T-helper 1 cell treated with Interleukin-12 subunit alpha and Interleukin-12 subunit beta and Interleukin-4 antibody, amounts not matched to agents 30 ng/mL and 1 ng/mL, for 36 hours (primary cell): ENCODE data around the gene CD226. TPM values are rescaled to one million over a fixed set of nuclear protein-coding genes. Genes with fewer than 3 reads are reported as not detected.

ENCODE experiments used
- intact Hi-C: fragments of 100-400 bp; cut with micrococcal nuclease; formaldehyde crosslinking; loops from one replicate; pipeline ENCODE4 v1.15.1; 2024
- total RNA-seq: library from RNA; stranded (reverse); gene quantifications from 2 replicates; pipeline ENCODE4 v1.2.3, GENCODE V29; 2022

The CD226 gene
- total RNA-seq, 1 donor from 2014 or later, result 125 TPM

DNA sequence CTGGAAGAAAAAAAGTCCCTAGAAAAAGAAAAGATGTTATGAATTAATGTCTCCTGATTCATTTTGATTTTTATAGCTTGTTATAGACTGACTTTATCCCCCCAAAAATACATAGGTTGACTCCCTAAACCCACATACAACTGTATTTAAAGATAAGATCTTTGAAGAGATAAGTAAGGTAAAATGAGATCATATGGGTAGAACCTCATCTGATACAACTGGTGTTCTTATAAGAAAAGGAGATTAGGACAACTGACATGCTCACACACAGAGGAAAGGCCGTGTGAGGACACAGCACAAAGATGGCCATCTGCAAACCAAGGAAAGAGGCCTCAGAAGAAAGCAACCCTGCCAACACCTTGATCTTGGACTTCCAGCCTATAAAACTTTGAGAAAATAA lies 117.5 kb downstream of the CD226 start:
- intact Hi-C loops, result no loop called here

DNA sequence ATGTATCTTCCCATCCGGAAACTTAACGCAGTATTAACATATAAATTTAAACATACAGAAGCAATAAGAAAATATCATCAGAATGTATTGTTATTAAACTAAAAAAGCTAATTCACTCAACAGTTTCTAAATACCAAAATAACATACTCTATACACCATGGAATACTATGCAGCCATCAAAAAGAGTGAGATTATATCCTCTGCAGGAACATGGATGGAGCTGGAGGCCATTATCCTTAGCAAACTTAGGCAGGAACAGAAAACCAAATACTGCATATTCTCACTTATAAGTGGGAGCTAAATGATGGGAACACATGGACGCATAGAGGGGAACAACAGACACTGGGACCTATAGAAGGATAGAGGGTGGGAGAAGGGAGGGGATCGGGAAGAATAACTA lies 127.1 kb downstream of the CD226 start:
- intact Hi-C loops, result no loop called here

GRCh38 chr18:69819460-69819859 lies 128.2 kb downstream of the CD226 start:
- intact Hi-C loops, result no loop called here

GRCh38 chr18:69817335-69817940 lies 130.2 kb downstream of the CD226 start:
- intact Hi-C loops, result no loop called here

GRCh38 chr18:69814861-69815385 lies 132.8 kb downstream of the CD226 start:
- intact Hi-C loops, result no loop called here

- intact Hi-C loops, result no loop called here
Measured at GRCh38 chr18:69813559-69813958, 134.1 kb downstream of the CD226 start.

DNA sequence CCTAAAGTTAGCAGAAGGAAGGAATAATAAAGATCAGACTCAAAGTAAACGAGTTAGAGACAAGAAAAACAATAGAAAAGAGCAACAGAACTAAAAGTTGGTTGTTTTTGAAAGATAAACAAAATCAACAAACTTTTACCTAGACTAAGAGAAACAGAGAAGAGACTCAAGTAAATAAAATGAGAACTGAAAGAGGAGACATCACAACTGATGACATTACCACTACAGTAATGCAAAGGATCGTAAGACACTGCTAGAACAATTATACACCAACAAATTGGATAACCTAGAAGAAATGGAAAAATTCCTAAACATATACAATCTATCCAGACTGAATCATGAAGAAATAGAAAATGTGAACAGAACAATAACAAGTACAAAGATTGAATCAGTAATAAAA lies 139.3 kb downstream of the CD226 start:
- intact Hi-C loops, result no loop called here

DNA sequence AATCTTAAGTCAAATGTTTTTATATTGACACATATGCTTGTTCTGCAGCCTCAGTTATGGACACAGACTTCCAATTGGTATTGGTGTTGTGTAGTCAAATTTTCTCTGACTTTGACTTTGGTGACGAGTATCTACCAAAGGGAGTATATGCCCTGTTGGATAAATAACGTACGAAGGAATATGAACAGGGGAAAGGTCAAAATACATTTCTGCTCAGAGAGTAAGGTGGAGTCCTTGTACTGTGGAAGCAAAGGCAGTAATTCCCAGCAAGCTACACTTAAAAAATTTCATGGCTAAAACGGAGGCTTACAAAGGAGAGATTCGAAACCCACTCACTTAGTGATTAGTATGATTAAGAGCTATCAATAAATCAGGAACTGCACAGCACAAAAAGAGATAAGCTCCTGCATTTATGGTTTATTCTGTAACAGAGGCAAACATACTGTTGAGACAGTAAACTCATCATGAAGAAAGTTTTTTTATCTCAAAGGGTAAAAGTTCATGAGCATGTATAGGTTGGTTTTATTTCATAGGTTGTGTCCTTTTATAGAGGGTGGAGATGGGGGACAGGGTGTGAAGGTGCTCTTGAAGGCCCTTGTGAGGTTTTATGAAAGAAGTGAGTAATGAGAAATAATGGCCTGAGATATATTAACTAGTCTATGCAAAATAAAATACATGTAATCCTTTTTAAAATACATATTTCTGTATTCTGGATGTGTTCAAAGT lies 142.7 kb downstream of the CD226 start:
- intact Hi-C loops, result no loop called here
